Colonic mucosa (tissue), 4 donors: ENCODE data around the gene URB2. TPM values are rescaled to one million over a fixed set of nuclear protein-coding genes. Genes with fewer than 3 reads are reported as not detected.
"Not testable (repeated sequence)": the region's sequence is repeated elsewhere in the genome, so short reads cannot be mapped to it uniquely, and the experiment has no call there.

ENCODE experiments used
- DNase-seq: peaks from one replicate; pipeline ENCODE4 v3.0.0-alpha.2; 2020
- H3K27ac ChIP-seq: fragments of 200-600 bp; one replicate; pipeline ENCODE4 v1.8.0; 2021
- H3K27me3 ChIP-seq: fragments of 200-600 bp; one replicate; pipeline ENCODE4 v1.8.0; 2021
- H3K36me3 ChIP-seq: fragments of 200-600 bp; one replicate; pipeline ENCODE4 v1.8.0; 2021
- H3K4me1 ChIP-seq: fragments of 200-600 bp; one replicate; pipeline ENCODE4 v1.8.0; 2021; ENCODE audit warnings: mild to moderate bottlenecking
- H3K4me3 ChIP-seq: fragments of 200-600 bp; one replicate; pipeline ENCODE4 v1.8.0; 2021
- H3K9ac ChIP-seq, 2 donors: one replicate each; pipeline ENCODE4 v1.7.0; 2013; ENCODE audit warnings: control low read depth in 2 of 2, low read depth in 2 of 2, low read length in 2 of 2
- H3K9me3 ChIP-seq: fragments of 200-600 bp; one replicate; pipeline ENCODE4 v1.8.0; 2021
- CTCF ChIP-seq: fragments of 200-600 bp; IDR thresholded peaks from one replicate; pipeline ENCODE4 v1.8.0; 2022; ENCODE audit warnings: antibody characterized with exemption, mild to moderate bottlenecking
- intact Hi-C: fragments of 100-400 bp; cut with DNase I; formaldehyde crosslinking; loops from one replicate; pipeline ENCODE4 v1.14.1; 2022
- total RNA-seq, 2 donors: library from RNA; stranded (reverse); fragmentation: NEBNext Ultra II Directional in 1 of 2; extraction: Animal tissue kit (Norgen Biotek cat#: 25700) in 1 of 2; gene quantifications; one replicate each; pipeline ENCODE4 v1.2.1, GENCODE V29; 2021
- donor health status: healthy.
- donor health status: DM: no; HTN: no; CAD: no.
- donor health status: DM: no; HTN: no; CAD: no.

The URB2 gene
- total RNA-seq, 2 donors from 2014 or later = 5.7 to 10.0 TPM

- no peak overlapping the region for H3K4me3 ChIP-seq
- TF ChIP-seq CTCF = no peak
- intact Hi-C loops = loop anchor here (5.0 kb wide), 1 partner anchor 59 kb away; no protein-coding TSS in a partner anchor
- no peak for DNase-seq
- H3K9ac ChIP-seq = no peak overlapping the region
- no peaks in the 10 kb centered on the region for H3K36me3 ChIP-seq
- no peaks in the 10 kb centered on the region for H3K27me3 ChIP-seq
- no peaks in the 10 kb centered on the region for H3K9me3 ChIP-seq
- H3K4me1 ChIP-seq = peaks cover 7% of the 10 kb centered on the region
- no peak overlapping the region for H3K27ac ChIP-seq
These were observed 4.4 kb upstream of the URB2 start for GRCh38 chr1:229621663-229622062.

GRCh38 chr1:229622641-229623120 lies 3.4 kb upstream of the URB2 start:
- H3K4me1 ChIP-seq, H3K4me3 ChIP-seq, H3K36me3 ChIP-seq, H3K27me3 ChIP-seq, H3K27ac ChIP-seq, H3K9me3 ChIP-seq, H3K9ac ChIP-seq, DNase-seq: not testable (repeated sequence)
- intact Hi-C loops = loop anchor here (5.0 kb wide), 1 partner anchor 60 kb away; no protein-coding TSS in a partner anchor

- H3K27ac ChIP-seq = no peak overlapping the region
- no peaks in the 10 kb centered on the region for H3K27me3 ChIP-seq
- no peak overlapping the region for H3K9ac ChIP-seq
- TF ChIP-seq CTCF = no peak
- intact Hi-C loops = loop anchor here (5.0 kb wide), 1 partner anchor 61 kb away; no protein-coding TSS in a partner anchor
- peaks cover 7% of the 10 kb centered on the region for H3K4me1 ChIP-seq
- no peak for DNase-seq
- no peak overlapping the region for H3K4me3 ChIP-seq
- no peaks in the 10 kb centered on the region for H3K36me3 ChIP-seq
- no peaks in the 10 kb centered on the region for H3K9me3 ChIP-seq
These were observed 2.8 kb upstream of the URB2 start for GRCh38 chr1:229623225-229623624.

GRCh38 chr1:229623838-229624237 lies 2.2 kb upstream of the URB2 start:
- no peak overlapping the region for H3K9ac ChIP-seq
- TF ChIP-seq CTCF = no peak
- intact Hi-C loops = loop anchor here (5.0 kb wide), 1 partner anchor 62 kb away; no protein-coding TSS in a partner anchor
- no peak overlapping the region for H3K27ac ChIP-seq
- peaks cover 7% of the 10 kb centered on the region for H3K4me1 ChIP-seq
- H3K36me3 ChIP-seq = no peaks in the 10 kb centered on the region
- no peak for DNase-seq
- no peaks in the 10 kb centered on the region for H3K27me3 ChIP-seq
- H3K4me3 ChIP-seq = no peak overlapping the region
- no peaks in the 10 kb centered on the region for H3K9me3 ChIP-seq

- no peak for TF ChIP-seq CTCF
These were observed 1.5 kb upstream of the URB2 start for GRCh38 chr1:229624521-229625070.

More at GRCh38 chr1:229624521-229625070, 1.5 kb upstream of the URB2 start:
- intact Hi-C loops = loop anchor here (5.0 kb wide), 1 partner anchor 62 kb away; no protein-coding TSS in a partner anchor
- peak overlapping the region; percentile 45 for H3K27ac ChIP-seq
- H3K27me3 ChIP-seq = no peaks in the 10 kb centered on the region
- no peaks in the 10 kb centered on the region for H3K9me3 ChIP-seq
- peak overlapping the region; percentile 77 to 84 for H3K9ac ChIP-seq
- no peaks in the 10 kb centered on the region for H3K36me3 ChIP-seq
- peaks cover 7% of the 10 kb centered on the region for H3K4me1 ChIP-seq
- peak overlapping the region; percentile 87 for H3K4me3 ChIP-seq
- no peak for DNase-seq
